Coronary artery (tissue), 2 donors: ENCODE data around the gene PERM1.

Experiments used
- DNase-seq: peaks from one replicate; pipeline ENCODE4 v3.0.0-alpha.2; 2017; ENCODE audit warnings: low spot score
- H3K27ac ChIP-seq, 2 donors: fragments of 200-600 bp; sonication (generic); one replicate each; pipeline ENCODE4 v1.5.1; 2016 to 2019
- H3K4me3 ChIP-seq: fragments of 200-600 bp; sonication (generic); 2 replicates; pipeline ENCODE4 v1.5.1; 2016; ENCODE audit warnings: mild to moderate bottlenecking, moderate library complexity
- CTCF ChIP-seq: fragments of 200-600 bp; sonication (generic); IDR thresholded peaks from one replicate; pipeline ENCODE4 v1.5.1; 2019; ENCODE audit warnings: antibody characterized with exemption

Gene PERM1

GRCh38 chr1:932776-933602, 48.9 kb downstream of the PERM1 start:
- no peak overlapping the region for H3K4me3 ChIP-seq
- DNase-seq: no peak
- no peak overlapping the region for H3K27ac ChIP-seq
- no peak for TF ChIP-seq CTCF

- no peak for DNase-seq
- TF ChIP-seq CTCF: no peak
- Histone ChIP-seq H3K27ac (no peak overlapping the region), H3K4me3 (no peak overlapping the region)
These were observed 49.8 kb downstream of the PERM1 start for GRCh38 chr1:932173-932510.

- Histone ChIP-seq H3K27ac (no peak overlapping the region), H3K4me3 (no peak overlapping the region)
- no peak for TF ChIP-seq CTCF
- no peak for DNase-seq
These were observed 50.3 kb downstream of the PERM1 start for GRCh38 chr1:931380-932172.

- no peak for DNase-seq
- no peak overlapping the region for H3K27ac ChIP-seq
- TF ChIP-seq CTCF: no peak
- no peak overlapping the region for H3K4me3 ChIP-seq
These were observed 51.2 kb downstream of the PERM1 start for GRCh38 chr1:930633-931138.

GRCh38 chr1:929712-930632, 51.9 kb downstream of the PERM1 start:
- Histone ChIP-seq H3K4me3 (no peak overlapping the region), H3K27ac (no peak overlapping the region)
- TF ChIP-seq CTCF: no peak
- no peak for DNase-seq

- Histone ChIP-seq H3K27ac (no peak overlapping the region), H3K4me3 (no peak overlapping the region)
- no peak for TF ChIP-seq CTCF
- no peak for DNase-seq
These were observed 52.9 kb downstream of the PERM1 start for GRCh38 chr1:928825-929661.
